Neural cell (in vitro differentiated cells): ENCODE measurements around the gene SMS.

ENCODE experiments used
- CTCF ChIP-seq: fragments of 450-650 bp; IDR thresholded peaks from 2 replicates; pipeline ENCODE4 v1.5.1; 2014; ENCODE audit warnings: antibody characterized with exemption, mild to moderate bottlenecking, moderate library complexity; ENCODE audit not compliant: poor library complexity, severe bottlenecking
- REST ChIP-seq: IDR thresholded peaks from 2 replicates; pipeline ENCODE4 v1.6.1; 2012; ENCODE audit warnings: borderline replicate concordance
- TAF1 ChIP-seq: IDR thresholded peaks from 2 replicates; pipeline ENCODE4 v1.6.1; 2012; ENCODE audit warnings: low read depth

DNA sequence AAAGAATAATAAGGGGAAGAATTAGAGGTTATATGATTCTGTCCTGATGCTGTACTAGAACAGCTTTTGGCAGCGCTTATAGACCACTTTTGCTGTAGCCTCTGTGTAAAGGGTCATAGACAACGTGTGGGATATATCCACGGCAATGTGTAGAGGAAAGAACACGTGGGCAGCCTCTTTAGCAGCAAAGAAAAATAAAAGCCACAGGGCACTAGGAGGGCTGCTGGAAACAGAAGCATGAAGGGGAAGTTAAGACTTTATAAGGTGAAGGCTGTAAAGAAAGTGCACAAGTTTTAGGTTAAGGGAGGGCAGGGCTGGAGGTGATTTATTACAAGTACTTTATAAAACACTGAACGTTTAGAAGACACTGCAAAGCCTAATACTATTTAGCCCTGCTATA, 71.5 kb downstream of the SMS start:
- no peak for TF ChIP-seq TAF1
- no peak for TF ChIP-seq CTCF
- no peak for TF ChIP-seq REST
